Measurements from ENCODE around the gene C2CD2.
"Not testable (repeated sequence)": the region's sequence is repeated elsewhere in the genome, so short reads cannot be mapped to it uniquely, and the experiment has no call there.

C2CD2 gene

GRCh38 chr21:41997657-41998056 lies 43.8 kb upstream of the C2CD2 start:
- Histone ChIP-seq H3K4me1 (ENCODE audit: control insufficient read depth, low read depth, low read length) (no peaks in the 10 kb centered on the region), H2AK5ac (ENCODE audit: low read length) (no peak overlapping the region), H4K5ac (ENCODE audit: low read length) (no peak overlapping the region), H2BK15ac (replicated peaks; ENCODE audit: low read depth) (no peak overlapping the region), H3K79me1 (ENCODE audit: low read length) (peaks cover 5% of the 10 kb centered on the region), H3K27ac (ENCODE audit: low read depth, low read length) (no peak overlapping the region), H3K18ac (ENCODE audit: low read length) (no peak overlapping the region), H3K56ac (ENCODE audit: low read length) (no peak overlapping the region), H3K4me3 (ENCODE audit: low read length) (no peak overlapping the region), H3K4ac (ENCODE audit: low read depth, low read length) (no peak overlapping the region), H2BK120ac (ENCODE audit: low read depth, low read length) (no peak overlapping the region), H2BK5ac (ENCODE audit: low read length) (no peak overlapping the region), H4K8ac (ENCODE audit: low read depth, low read length) (no peak overlapping the region), H3K23ac (ENCODE audit: low read length) (no peak overlapping the region), H3K27me3 (ENCODE audit: insufficient read depth, low read length, poor library complexity) (no peaks in the 10 kb centered on the region), H3K4me2 (ENCODE audit: low read length) (no peak overlapping the region), H3K9ac (ENCODE audit: low read length) (no peak overlapping the region), H3K36me3 (ENCODE audit: control insufficient read depth, insufficient read depth, low read length) (no peaks in the 10 kb centered on the region), H3K79me2 (ENCODE audit: control insufficient read depth, insufficient read depth, low read length) (no peaks in the 10 kb centered on the region)
- DNase-seq, result no peak
- no CpG with 5 or more reads among the region's 1 CpG for WGBS (ENCODE audit: extremely low coverage, insufficient coverage, low lambda C conversion rate)

DNA sequence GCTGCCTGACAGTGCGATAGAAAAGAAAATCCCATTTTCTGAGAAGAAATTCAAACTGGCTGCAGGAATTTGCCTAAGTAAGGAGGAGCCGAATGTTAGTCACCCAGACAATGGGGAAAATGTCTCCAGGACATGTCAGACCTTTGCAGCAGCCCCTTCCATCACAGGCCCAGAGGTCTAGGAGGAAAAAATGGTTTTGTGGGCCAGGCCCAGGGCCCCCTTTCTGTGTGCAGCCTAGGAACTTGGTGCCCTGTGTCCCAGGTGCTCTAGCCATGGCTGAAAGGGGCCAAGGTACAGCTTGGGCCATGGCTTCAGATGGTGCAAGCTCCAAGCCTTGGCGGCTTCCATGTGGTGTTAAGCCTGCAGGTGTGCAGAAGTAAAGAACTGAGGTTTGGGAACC lies 41.8 kb upstream of the C2CD2 start:
- no peak overlapping the region for H3K23ac ChIP-seq (ENCODE audit: low read length)
- peaks cover 3% of the 10 kb centered on the region for H3K79me1 ChIP-seq (ENCODE audit: low read length)
- H3K56ac ChIP-seq (ENCODE audit: low read length), result no peak overlapping the region
- no peaks in the 10 kb centered on the region for H3K79me2 ChIP-seq (ENCODE audit: control insufficient read depth, insufficient read depth, low read length)
- H3K4me2 ChIP-seq (ENCODE audit: low read length), result no peak overlapping the region
- no CpG with 5 or more reads among the region's 3 CpGs for WGBS (ENCODE audit: extremely low coverage, insufficient coverage, low lambda C conversion rate)
- H2BK15ac ChIP-seq (replicated peaks; ENCODE audit: low read depth), result no peak overlapping the region
- no peaks in the 10 kb centered on the region for H3K27me3 ChIP-seq (ENCODE audit: insufficient read depth, low read length, poor library complexity)
- H4K5ac ChIP-seq (ENCODE audit: low read length), result no peak overlapping the region
- DNase-seq, result no peak
- no peak overlapping the region for H3K4me3 ChIP-seq (ENCODE audit: low read length)
- H3K9ac ChIP-seq (ENCODE audit: low read length), result no peak overlapping the region
- no peak overlapping the region for H2BK5ac ChIP-seq (ENCODE audit: low read length)
- no peak overlapping the region for H3K18ac ChIP-seq (ENCODE audit: low read length)
- no peaks in the 10 kb centered on the region for H3K36me3 ChIP-seq (ENCODE audit: control insufficient read depth, insufficient read depth, low read length)
- H3K27ac ChIP-seq (ENCODE audit: low read depth, low read length), result no peak overlapping the region
- no peaks in the 10 kb centered on the region for H3K4me1 ChIP-seq (ENCODE audit: control insufficient read depth, low read depth, low read length)
- H4K8ac ChIP-seq (ENCODE audit: low read depth, low read length), result no peak overlapping the region
- H2BK120ac ChIP-seq (ENCODE audit: low read depth, low read length), result no peak overlapping the region
- H2AK5ac ChIP-seq (ENCODE audit: low read length), result no peak overlapping the region
- no peak overlapping the region for H3K4ac ChIP-seq (ENCODE audit: low read depth, low read length)

- not testable (repeated sequence) for H2BK15ac ChIP-seq (replicated peaks; ENCODE audit: low read depth); H3K27me3 ChIP-seq (ENCODE audit: insufficient read depth, low read length, poor library complexity); H4K8ac ChIP-seq (ENCODE audit: low read depth, low read length); H3K4me3 ChIP-seq (ENCODE audit: low read length); H3K56ac ChIP-seq (ENCODE audit: low read length); H2AK5ac ChIP-seq (ENCODE audit: low read length); H3K79me1 ChIP-seq (ENCODE audit: low read length); H3K9ac ChIP-seq (ENCODE audit: low read length); H3K4ac ChIP-seq (ENCODE audit: low read depth, low read length); H3K4me2 ChIP-seq (ENCODE audit: low read length); H3K27ac ChIP-seq (ENCODE audit: low read depth, low read length); H3K4me1 ChIP-seq (ENCODE audit: control insufficient read depth, low read depth, low read length); H3K79me2 ChIP-seq (ENCODE audit: control insufficient read depth, insufficient read depth, low read length); H2BK5ac ChIP-seq (ENCODE audit: low read length); H4K5ac ChIP-seq (ENCODE audit: low read length); H3K23ac ChIP-seq (ENCODE audit: low read length); H3K18ac ChIP-seq (ENCODE audit: low read length); DNase-seq; H3K36me3 ChIP-seq (ENCODE audit: control insufficient read depth, insufficient read depth, low read length); H2BK120ac ChIP-seq (ENCODE audit: low read depth, low read length)
- WGBS (ENCODE audit: extremely low coverage, insufficient coverage, low lambda C conversion rate), result no CpG with 5 or more reads among the region's 5 CpGs
Measured at GRCh38 chr21:41994613-41995012, 40.8 kb upstream of the C2CD2 start.

DNA sequence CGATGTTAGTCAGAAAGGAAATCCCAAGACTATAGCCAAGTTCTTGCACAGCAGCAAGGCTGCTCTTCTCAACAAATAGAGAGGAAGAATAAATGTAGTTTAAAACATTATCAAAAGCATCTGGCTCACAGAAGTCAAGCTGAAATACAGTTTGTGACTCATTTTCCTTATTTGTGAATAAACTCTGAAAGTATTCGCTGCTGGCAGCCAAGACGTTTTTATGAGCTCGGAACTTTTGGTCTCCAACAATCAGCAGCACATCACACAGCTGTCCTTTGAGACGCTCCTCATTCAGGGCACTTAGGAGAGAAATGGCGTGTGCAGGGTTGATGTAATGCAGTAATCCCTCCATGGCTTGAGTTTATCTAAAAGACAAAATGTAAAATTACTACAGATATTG lies 39.9 kb upstream of the C2CD2 start:
- H3K27me3 ChIP-seq (ENCODE audit: insufficient read depth, low read length, poor library complexity), result no peaks in the 10 kb centered on the region
- no peak overlapping the region for H3K4ac ChIP-seq (ENCODE audit: low read depth, low read length)
- H2BK5ac ChIP-seq (ENCODE audit: low read length), result no peak overlapping the region
- H2AK5ac ChIP-seq (ENCODE audit: low read length), result no peak overlapping the region
- H3K23ac ChIP-seq (ENCODE audit: low read length), result no peak overlapping the region
- peaks cover 2% of the 10 kb centered on the region for H3K79me1 ChIP-seq (ENCODE audit: low read length)
- H3K9ac ChIP-seq (ENCODE audit: low read length), result no peak overlapping the region
- no peak overlapping the region for H3K4me3 ChIP-seq (ENCODE audit: low read length)
- no peak for DNase-seq
- H3K4me2 ChIP-seq (ENCODE audit: low read length), result no peak overlapping the region
- H3K18ac ChIP-seq (ENCODE audit: low read length), result no peak overlapping the region
- no peak overlapping the region for H4K5ac ChIP-seq (ENCODE audit: low read length)
- H4K8ac ChIP-seq (ENCODE audit: low read depth, low read length), result no peak overlapping the region
- H3K36me3 ChIP-seq (ENCODE audit: control insufficient read depth, insufficient read depth, low read length), result no peaks in the 10 kb centered on the region
- H3K4me1 ChIP-seq (ENCODE audit: control insufficient read depth, low read depth, low read length), result no peaks in the 10 kb centered on the region
- no peaks in the 10 kb centered on the region for H3K79me2 ChIP-seq (ENCODE audit: control insufficient read depth, insufficient read depth, low read length)
- H3K27ac ChIP-seq (ENCODE audit: low read depth, low read length), result no peak overlapping the region
- H2BK120ac ChIP-seq (ENCODE audit: low read depth, low read length), result no peak overlapping the region
- no peak overlapping the region for H2BK15ac ChIP-seq (replicated peaks; ENCODE audit: low read depth)
- H3K56ac ChIP-seq (ENCODE audit: low read length), result no peak overlapping the region
- no CpG with 5 or more reads among the region's 6 CpGs for WGBS (ENCODE audit: extremely low coverage, insufficient coverage, low lambda C conversion rate)

DNA sequence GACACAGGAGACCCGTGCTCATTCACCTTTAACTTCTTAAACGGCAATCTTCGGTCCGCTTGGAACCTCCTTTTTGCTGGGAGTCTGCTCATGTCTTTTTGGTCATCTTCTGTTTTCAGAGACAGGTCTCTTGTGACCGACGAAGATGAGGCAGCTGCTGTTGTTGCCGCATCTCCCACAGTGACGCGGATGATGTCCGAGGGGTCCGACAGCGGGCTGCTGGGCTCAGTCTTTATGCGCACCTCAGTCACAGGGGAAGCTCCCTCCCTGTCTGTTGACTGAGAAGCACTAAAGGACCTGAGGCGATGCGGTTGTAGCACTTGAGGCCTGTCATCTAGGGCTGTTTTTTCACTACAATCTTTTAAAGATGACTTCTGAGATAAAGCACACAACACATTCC lies 38.8 kb upstream of the C2CD2 start:
- H3K79me2 ChIP-seq (ENCODE audit: control insufficient read depth, insufficient read depth, low read length), result no peaks in the 10 kb centered on the region
- H3K56ac ChIP-seq (ENCODE audit: low read length), result no peak overlapping the region
- H3K23ac ChIP-seq (ENCODE audit: low read length), result no peak overlapping the region
- H3K79me1 ChIP-seq (ENCODE audit: low read length), result no peaks in the 10 kb centered on the region
- H4K8ac ChIP-seq (ENCODE audit: low read depth, low read length), result no peak overlapping the region
- H3K4me3 ChIP-seq (ENCODE audit: low read length), result no peak overlapping the region
- H3K27me3 ChIP-seq (ENCODE audit: insufficient read depth, low read length, poor library complexity), result no peaks in the 10 kb centered on the region
- no peaks in the 10 kb centered on the region for H3K4me1 ChIP-seq (ENCODE audit: control insufficient read depth, low read depth, low read length)
- no peak overlapping the region for H2BK5ac ChIP-seq (ENCODE audit: low read length)
- H3K9ac ChIP-seq (ENCODE audit: low read length), result no peak overlapping the region
- no peak overlapping the region for H2AK5ac ChIP-seq (ENCODE audit: low read length)
- WGBS (ENCODE audit: extremely low coverage, insufficient coverage, low lambda C conversion rate), result no CpG with 5 or more reads among the region's 15 CpGs
- H3K27ac ChIP-seq (ENCODE audit: low read depth, low read length), result no peak overlapping the region
- H4K5ac ChIP-seq (ENCODE audit: low read length), result no peak overlapping the region
- no peak overlapping the region for H2BK15ac ChIP-seq (replicated peaks; ENCODE audit: low read depth)
- no peak overlapping the region for H2BK120ac ChIP-seq (ENCODE audit: low read depth, low read length)
- H3K18ac ChIP-seq (ENCODE audit: low read length), result no peak overlapping the region
- H3K4ac ChIP-seq (ENCODE audit: low read depth, low read length), result no peak overlapping the region
- no peak for DNase-seq
- H3K4me2 ChIP-seq (ENCODE audit: low read length), result no peak overlapping the region
- no peaks in the 10 kb centered on the region for H3K36me3 ChIP-seq (ENCODE audit: control insufficient read depth, insufficient read depth, low read length)

GRCh38 chr21:41991659-41992058 lies 37.8 kb upstream of the C2CD2 start:
- Histone ChIP-seq H3K4me3 (ENCODE audit: low read length) (no peak overlapping the region), H4K5ac (ENCODE audit: low read length) (no peak overlapping the region), H2BK5ac (ENCODE audit: low read length) (no peak overlapping the region), H2BK15ac (replicated peaks; ENCODE audit: low read depth) (no peak overlapping the region), H3K27ac (ENCODE audit: low read depth, low read length) (no peak overlapping the region), H3K4ac (ENCODE audit: low read depth, low read length) (no peak overlapping the region), H3K79me2 (ENCODE audit: control insufficient read depth, insufficient read depth, low read length) (no peaks in the 10 kb centered on the region), H4K8ac (ENCODE audit: low read depth, low read length) (no peak overlapping the region), H3K9ac (ENCODE audit: low read length) (no peak overlapping the region), H3K36me3 (ENCODE audit: control insufficient read depth, insufficient read depth, low read length) (no peaks in the 10 kb centered on the region), H3K27me3 (ENCODE audit: insufficient read depth, low read length, poor library complexity) (no peaks in the 10 kb centered on the region), H2BK120ac (ENCODE audit: low read depth, low read length) (no peak overlapping the region), H3K4me1 (ENCODE audit: control insufficient read depth, low read depth, low read length) (no peaks in the 10 kb centered on the region), H2AK5ac (ENCODE audit: low read length) (no peak overlapping the region), H3K18ac (ENCODE audit: low read length) (no peak overlapping the region), H3K23ac (ENCODE audit: low read length) (no peak overlapping the region), H3K56ac (ENCODE audit: low read length) (no peak overlapping the region), H3K4me2 (ENCODE audit: low read length) (no peak overlapping the region), H3K79me1 (ENCODE audit: low read length) (no peaks in the 10 kb centered on the region)
- WGBS (ENCODE audit: extremely low coverage, insufficient coverage, low lambda C conversion rate), result no CpG with 5 or more reads among the region's 16 CpGs
- no peak for DNase-seq
